ENCODE results near the gene FKBP14. TPM values are rescaled to one million over a fixed set of nuclear protein-coding genes. Genes with fewer than 3 reads are reported as not detected.

The FKBP14 gene
- total and polyA plus RNA-seq, 3 experiments from 2014 or later = 1.2 to 4.6 (median 4.1) TPM

DNA sequence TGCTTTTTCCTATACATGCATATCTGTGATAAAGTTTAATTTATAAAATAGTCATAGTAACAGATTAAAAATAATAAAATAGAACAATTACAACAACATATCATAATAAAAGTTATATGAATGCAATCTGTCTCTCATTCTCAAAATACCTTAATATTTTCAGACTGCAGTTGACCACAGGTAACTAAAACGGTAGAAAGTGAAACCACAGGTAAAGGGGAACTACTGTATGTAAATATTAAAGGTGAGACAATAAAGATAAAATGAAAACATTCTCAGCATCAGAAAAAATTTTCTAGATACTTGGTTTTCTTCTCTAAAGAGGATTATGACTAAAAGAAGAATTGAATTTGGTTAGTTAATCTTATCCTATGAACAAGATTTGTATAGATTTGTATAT, 6.0 kb downstream of the FKBP14 start:
- H3K36me3 Mint-ChIP-seq = peaks cover 0 to 8% (median 2%) of the 10 kb centered on the region in 3 donors
- H3K4me1 Mint-ChIP-seq = peaks cover 16 to 37% (median 32%) of the 10 kb centered on the region in 3 donors

GRCh38 chr7:30019960-30020359, 6.5 kb downstream of the FKBP14 start:
- Histone ChIP-seq H3K27ac (ENCODE audit: low read depth, low read length) (no peak overlapping the region), H3K27me3 (ENCODE audit: insufficient read depth, low read length, poor library complexity, severe bottlenecking) (no peaks in the 10 kb centered on the region), H3K4me3 (ENCODE audit: low read length) (no peak overlapping the region), H3K36me3 (ENCODE audit: insufficient read depth, low read length) (no peaks in the 10 kb centered on the region), H3K4me1 (ENCODE audit: insufficient read depth, low read length) (peaks cover 1% of the 10 kb centered on the region), H3K9me3 (ENCODE audit: low read length) (no peaks in the 10 kb centered on the region)
- H3K4me3 Mint-ChIP-seq = no peak overlapping the region
- H3K36me3 Mint-ChIP-seq = peaks cover 0 to 8% (median 2%) of the 10 kb centered on the region in 3 donors
- POLR2A ChIA-PET = no interaction called here
- CTCF ChIA-PET = no interaction called here
- H3K27ac Mint-ChIP-seq = peak overlapping the region in 1 of 8 donors; percentile 18
- no peak for DNase-seq
- peaks cover 10 to 31% (median 26%) of the 10 kb centered on the region in 3 donors for H3K4me1 Mint-ChIP-seq
- no peaks in the 10 kb centered on the region for H3K9me3 Mint-ChIP-seq
- H3K27me3 Mint-ChIP-seq = no peaks in the 10 kb centered on the region

More for the DNA sequence above, 6.0 kb downstream of the FKBP14 start:
- Mint-ChIP-seq H3K27ac (no peak overlapping the region), H3K27me3 (no peaks in the 10 kb centered on the region), H3K9me3 (no peaks in the 10 kb centered on the region), H3K4me3 (no peak overlapping the region)
- no peaks in the 10 kb centered on the region for H3K9me3 ChIP-seq (ENCODE audit: low read length)
- H3K27ac ChIP-seq (ENCODE audit: low read depth, low read length) = no peak overlapping the region
- H3K36me3 ChIP-seq (ENCODE audit: insufficient read depth, low read length) = no peaks in the 10 kb centered on the region
- H3K27me3 ChIP-seq (ENCODE audit: insufficient read depth, low read length, poor library complexity, severe bottlenecking) = no peaks in the 10 kb centered on the region
- no peak for DNase-seq
- ChIA-PET CTCF (no interaction called here), POLR2A (no interaction called here)
- H3K4me3 ChIP-seq (ENCODE audit: low read length) = no peak overlapping the region
- H3K4me1 ChIP-seq (ENCODE audit: insufficient read depth, low read length) = peaks cover 7% of the 10 kb centered on the region

DNA sequence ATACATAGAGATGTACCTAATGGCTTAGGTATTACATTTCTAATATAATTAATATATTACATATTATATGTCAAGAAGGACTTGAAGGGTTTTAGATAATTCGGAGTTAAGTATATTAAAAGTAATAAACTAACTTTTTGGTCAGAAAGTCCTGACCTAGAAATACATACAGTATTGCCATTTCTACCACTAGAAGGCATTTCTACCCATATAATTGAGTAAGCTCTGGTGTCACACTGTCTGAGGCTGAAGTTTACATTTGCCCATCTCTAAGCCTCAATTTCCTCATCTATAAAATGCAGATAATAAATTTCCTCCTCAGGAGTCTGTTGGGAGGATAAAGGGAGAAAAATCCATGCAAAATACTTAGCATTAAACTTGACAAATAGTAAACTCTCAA, 7.1 kb downstream of the FKBP14 start:
- H3K4me1 Mint-ChIP-seq = peaks cover 5 to 25% (median 20%) of the 10 kb centered on the region in 3 donors
- Histone ChIP-seq H3K4me1 (ENCODE audit: insufficient read depth, low read length) (no peaks in the 10 kb centered on the region), H3K27ac (ENCODE audit: low read depth, low read length) (no peak overlapping the region), H3K4me3 (ENCODE audit: low read length) (no peak overlapping the region), H3K36me3 (ENCODE audit: insufficient read depth, low read length) (no peaks in the 10 kb centered on the region), H3K27me3 (ENCODE audit: insufficient read depth, low read length, poor library complexity, severe bottlenecking) (no peaks in the 10 kb centered on the region), H3K9me3 (ENCODE audit: low read length) (no peaks in the 10 kb centered on the region)
- POLR2A ChIA-PET = no interaction called here
- no peak overlapping the region for H3K27ac Mint-ChIP-seq
- H3K27me3 Mint-ChIP-seq = no peaks in the 10 kb centered on the region
- CTCF ChIA-PET = no interaction called here
- peaks cover 2 to 10% (median 3%) of the 10 kb centered on the region in 3 donors for H3K36me3 Mint-ChIP-seq
- H3K9me3 Mint-ChIP-seq = no peaks in the 10 kb centered on the region
- no peak for DNase-seq
- no peak overlapping the region for H3K4me3 Mint-ChIP-seq

- H3K36me3 ChIP-seq (ENCODE audit: insufficient read depth, low read length) = no peaks in the 10 kb centered on the region
- no peaks in the 10 kb centered on the region for H3K27me3 Mint-ChIP-seq
- DNase-seq = no peak
These were observed 8.1 kb downstream of the FKBP14 start for GRCh38 chr7:30018451-30018850.

DNA sequence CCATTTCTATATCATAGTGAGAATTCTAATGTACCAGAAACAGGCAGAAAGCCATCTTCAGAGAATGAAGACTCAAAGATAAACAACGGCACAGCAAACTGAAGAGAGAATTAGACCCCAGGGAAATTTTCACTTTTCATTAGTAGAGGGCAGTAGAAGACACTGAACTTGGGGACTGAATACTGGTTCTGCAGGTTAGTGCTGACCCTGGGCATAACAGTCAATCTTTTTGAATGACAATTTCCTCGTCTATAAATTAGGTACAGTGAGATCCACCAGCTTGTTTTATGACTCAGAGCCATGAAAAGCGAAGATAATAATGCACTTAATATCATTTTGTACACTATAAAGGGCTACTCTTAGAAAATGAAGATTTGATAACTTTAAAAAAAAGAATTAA, 13.7 kb downstream of the FKBP14 start:
- Histone ChIP-seq H3K9me3 (ENCODE audit: low read length) (no peaks in the 10 kb centered on the region), H3K27ac (ENCODE audit: low read depth, low read length) (no peak overlapping the region), H3K27me3 (ENCODE audit: insufficient read depth, low read length, poor library complexity, severe bottlenecking) (no peaks in the 10 kb centered on the region), H3K4me1 (ENCODE audit: insufficient read depth, low read length) (no peaks in the 10 kb centered on the region), H3K4me3 (ENCODE audit: low read length) (no peak overlapping the region), H3K36me3 (ENCODE audit: insufficient read depth, low read length) (no peaks in the 10 kb centered on the region)
- Mint-ChIP-seq H3K4me3 (no peak overlapping the region), H3K27ac (no peak overlapping the region), H3K36me3 (peaks cover 3 to 13% (median 5%) of the 10 kb centered on the region in 3 donors), H3K9me3 (no peaks in the 10 kb centered on the region), H3K27me3 (no peaks in the 10 kb centered on the region), H3K4me1 (no peaks in the 10 kb centered on the region)
- POLR2A ChIA-PET = no interaction called here
- CTCF ChIA-PET = no interaction called here
- no peak for DNase-seq

More at GRCh38 chr7:30018451-30018850, 8.1 kb downstream of the FKBP14 start:
- ChIA-PET POLR2A (no interaction called here), CTCF (no interaction called here)
- Histone ChIP-seq H3K9me3 (ENCODE audit: low read length) (no peaks in the 10 kb centered on the region), H3K27ac (ENCODE audit: low read depth, low read length) (no peak overlapping the region), H3K27me3 (ENCODE audit: insufficient read depth, low read length, poor library complexity, severe bottlenecking) (no peaks in the 10 kb centered on the region), H3K4me1 (ENCODE audit: insufficient read depth, low read length) (no peaks in the 10 kb centered on the region), H3K4me3 (ENCODE audit: low read length) (no peak overlapping the region)
- Mint-ChIP-seq H3K4me1 (peaks cover 4 to 17% (median 14%) of the 10 kb centered on the region in 3 donors), H3K27ac (no peak overlapping the region), H3K9me3 (no peaks in the 10 kb centered on the region), H3K36me3 (peaks cover 2 to 14% (median 3%) of the 10 kb centered on the region in 3 donors), H3K4me3 (no peak overlapping the region)

GRCh38 chr7:30010021-30010420, 16.5 kb downstream of the FKBP14 start:
- POLR2A ChIA-PET = no interaction called here
- no peak overlapping the region for H3K4me3 ChIP-seq (ENCODE audit: low read length)
- no peaks in the 10 kb centered on the region for H3K9me3 ChIP-seq (ENCODE audit: low read length)
- CTCF ChIA-PET = no interaction called here
- H3K27ac Mint-ChIP-seq = peak overlapping the region in 1 of 8 donors; percentile 11
- H3K36me3 Mint-ChIP-seq = peaks cover 3 to 9% (median 3%) of the 10 kb centered on the region in 3 donors
- H3K4me1 ChIP-seq (ENCODE audit: insufficient read depth, low read length) = no peaks in the 10 kb centered on the region
- no peaks in the 10 kb centered on the region for H3K36me3 ChIP-seq (ENCODE audit: insufficient read depth, low read length)
- peaks cover 4 to 8% of the 10 kb centered on the region in 2 donors for H3K27me3 Mint-ChIP-seq
- H3K4me3 Mint-ChIP-seq = no peak overlapping the region
- no peaks in the 10 kb centered on the region for H3K4me1 Mint-ChIP-seq
- no peak for DNase-seq
- H3K9me3 Mint-ChIP-seq = no peaks in the 10 kb centered on the region
- H3K27ac ChIP-seq (ENCODE audit: low read depth, low read length) = no peak overlapping the region
- H3K27me3 ChIP-seq (ENCODE audit: insufficient read depth, low read length, poor library complexity, severe bottlenecking) = no peaks in the 10 kb centered on the region

DNA sequence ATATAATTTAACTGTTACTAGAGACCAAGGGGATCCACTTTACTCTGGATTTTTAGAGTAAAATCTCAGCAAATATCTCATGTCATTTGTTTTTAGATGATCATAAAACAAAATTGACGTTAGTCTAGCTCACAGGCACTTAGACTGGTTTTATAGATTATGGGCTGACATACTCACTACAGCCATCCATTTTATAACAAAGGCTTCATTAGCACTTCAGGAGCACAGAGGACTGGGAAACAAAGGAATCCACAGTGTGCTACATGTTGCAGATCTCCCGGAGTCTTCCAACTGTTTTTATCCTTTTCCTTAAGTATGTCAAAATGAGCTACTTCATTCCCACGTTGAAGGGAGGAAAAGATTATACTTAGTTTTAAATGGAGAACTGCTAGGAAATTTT, 21.0 kb downstream of the FKBP14 start:
- no peaks in the 10 kb centered on the region for H3K9me3 ChIP-seq (ENCODE audit: low read length)
- H3K36me3 Mint-ChIP-seq = no peaks in the 10 kb centered on the region
- ChIA-PET CTCF (no interaction called here), POLR2A (no interaction called here)
- H3K27me3 ChIP-seq (ENCODE audit: insufficient read depth, low read length, poor library complexity, severe bottlenecking) = no peaks in the 10 kb centered on the region
- no peaks in the 10 kb centered on the region for H3K9me3 Mint-ChIP-seq
- H3K4me1 Mint-ChIP-seq = no peaks in the 10 kb centered on the region
- H3K27ac Mint-ChIP-seq = no peak overlapping the region
- H3K27me3 Mint-ChIP-seq = peaks cover 15 to 22% of the 10 kb centered on the region in 2 donors
- H3K36me3 ChIP-seq (ENCODE audit: insufficient read depth, low read length) = no peaks in the 10 kb centered on the region
- H3K4me3 Mint-ChIP-seq = no peak overlapping the region
- no peak overlapping the region for H3K27ac ChIP-seq (ENCODE audit: low read depth, low read length)
- no peak overlapping the region for H3K4me3 ChIP-seq (ENCODE audit: low read length)
- DNase-seq = no peak
- no peaks in the 10 kb centered on the region for H3K4me1 ChIP-seq (ENCODE audit: insufficient read depth, low read length)

DNA sequence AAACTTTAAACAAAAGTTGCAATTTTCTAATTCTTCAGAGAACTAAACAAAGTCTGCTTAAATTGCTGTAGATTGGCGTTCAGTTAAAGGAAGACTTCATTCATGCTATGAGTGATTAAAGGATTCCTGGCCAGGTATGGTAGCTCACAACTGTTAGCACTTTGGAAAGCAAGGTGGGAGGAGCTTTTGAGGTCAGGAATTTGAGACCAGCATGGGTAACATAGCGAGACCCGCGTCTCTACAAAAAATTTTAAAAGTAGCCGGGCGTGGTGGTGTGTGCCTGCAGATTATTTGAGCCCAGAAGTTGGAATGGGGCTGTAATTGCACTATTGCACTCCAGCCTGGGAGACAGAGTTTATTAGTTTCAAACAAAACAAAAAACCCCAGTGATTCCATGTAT, 23.4 kb downstream of the FKBP14 start:
- H3K4me1 Mint-ChIP-seq = no peaks in the 10 kb centered on the region

More for the DNA sequence above, 23.4 kb downstream of the FKBP14 start:
- ChIA-PET POLR2A (no interaction called here), CTCF (interaction anchor here (1.2 to 1.5 kb wide), 2 partner anchors 18 to 26 kb away, joined by 3 read pairs; no protein-coding TSS in a partner anchor)
- H3K27ac Mint-ChIP-seq = no peak overlapping the region
- H3K4me3 Mint-ChIP-seq = no peak overlapping the region
- no peaks in the 10 kb centered on the region for H3K4me1 ChIP-seq (ENCODE audit: insufficient read depth, low read length)
- no peak overlapping the region for H3K4me3 ChIP-seq (ENCODE audit: low read length)
- no peak overlapping the region for H3K27ac ChIP-seq (ENCODE audit: low read depth, low read length)
- no peaks in the 10 kb centered on the region for H3K36me3 ChIP-seq (ENCODE audit: insufficient read depth, low read length)
- H3K36me3 Mint-ChIP-seq = peaks cover 0 to 3% (median 0%) of the 10 kb centered on the region in 3 donors
- H3K9me3 Mint-ChIP-seq = peaks cover 0 to 2% (median 0%) of the 10 kb centered on the region in 5 donors
- H3K27me3 Mint-ChIP-seq = peaks cover 27 to 41% of the 10 kb centered on the region in 2 donors
- H3K27me3 ChIP-seq (ENCODE audit: insufficient read depth, low read length, poor library complexity, severe bottlenecking) = peaks cover 2% of the 10 kb centered on the region
- no peaks in the 10 kb centered on the region for H3K9me3 ChIP-seq (ENCODE audit: low read length)
- no peak for DNase-seq

Data from CD8-positive, alpha-beta memory T cell (primary cell).